DLD1 (cell line): ENCODE results near the gene GRPEL2.

Source experiments
- in situ Hi-C: cut with HindIII; loops from 2 replicates; pipeline ENCODE4 v1.10.0; 2017; ENCODE audit warnings: low sequenced_read_pairs

The GRPEL2 gene

DNA sequence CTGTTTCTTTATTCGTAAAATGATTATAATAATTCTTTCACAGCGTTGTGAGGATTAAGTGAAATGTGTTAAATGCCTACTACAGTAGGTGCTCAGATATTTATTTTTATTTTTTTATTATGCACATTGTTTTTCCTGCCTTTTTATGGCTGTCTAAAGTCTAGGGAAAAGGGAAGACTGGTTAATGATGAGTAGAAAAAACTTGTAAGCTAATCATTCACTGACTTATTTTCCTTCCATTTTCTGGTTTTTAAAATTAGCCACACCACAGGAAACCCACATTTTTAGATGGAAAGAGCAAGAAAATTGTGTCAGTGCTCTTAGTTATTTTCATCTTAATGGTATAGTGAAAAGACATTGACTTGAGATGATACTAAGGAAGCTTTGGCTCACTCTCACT, 8.6 kb downstream of the GRPEL2 start:
- in situ Hi-C loops: loop anchor here (10.0 kb wide), 1 partner anchor 191 kb away; no protein-coding TSS in a partner anchor

DNA sequence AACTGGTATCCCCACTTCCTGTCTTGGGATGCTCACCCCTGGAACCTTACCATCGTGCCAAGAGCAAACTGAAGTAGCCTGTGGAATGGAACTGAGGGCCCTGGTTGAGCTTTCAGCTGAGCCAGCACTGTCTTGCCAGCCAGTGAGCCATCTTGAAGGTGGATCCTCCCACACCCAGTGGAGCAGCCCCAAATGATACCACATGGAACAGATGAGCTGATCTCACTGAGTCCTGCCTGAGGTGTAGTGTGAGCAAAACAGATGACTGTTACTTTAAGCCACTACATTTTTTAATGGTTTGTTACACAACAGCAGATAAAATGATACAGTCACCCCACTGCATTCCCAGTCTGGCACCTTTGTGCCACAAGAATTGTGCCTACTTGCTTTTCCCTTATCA, 10.4 kb downstream of the GRPEL2 start:
- in situ Hi-C loops: loop anchor here (10.0 kb wide), 1 partner anchor 189 kb away; no protein-coding TSS in a partner anchor

DNA sequence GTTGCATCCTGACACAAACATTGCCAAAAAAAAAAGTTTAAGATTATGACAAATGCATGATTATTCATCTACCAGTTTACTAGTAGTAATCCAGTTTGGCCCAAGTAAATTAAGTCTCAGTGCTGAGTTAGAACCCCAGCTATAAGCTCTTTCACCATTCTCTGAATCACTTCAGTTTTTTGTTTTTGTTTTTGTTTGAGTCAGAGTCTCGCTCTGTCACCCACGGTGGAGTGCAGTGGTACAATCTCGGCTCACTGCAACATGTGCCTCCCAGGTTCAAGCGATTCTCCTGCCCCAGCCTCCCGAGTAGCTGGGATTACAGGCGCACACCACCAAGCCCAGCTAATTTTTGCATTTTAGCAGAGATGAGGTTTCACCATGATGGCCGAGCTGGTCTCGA, 11.1 kb downstream of the GRPEL2 start:
- in situ Hi-C loops: loop anchor here (10.0 kb wide), 1 partner anchor 188 kb away; no protein-coding TSS in a partner anchor

DNA sequence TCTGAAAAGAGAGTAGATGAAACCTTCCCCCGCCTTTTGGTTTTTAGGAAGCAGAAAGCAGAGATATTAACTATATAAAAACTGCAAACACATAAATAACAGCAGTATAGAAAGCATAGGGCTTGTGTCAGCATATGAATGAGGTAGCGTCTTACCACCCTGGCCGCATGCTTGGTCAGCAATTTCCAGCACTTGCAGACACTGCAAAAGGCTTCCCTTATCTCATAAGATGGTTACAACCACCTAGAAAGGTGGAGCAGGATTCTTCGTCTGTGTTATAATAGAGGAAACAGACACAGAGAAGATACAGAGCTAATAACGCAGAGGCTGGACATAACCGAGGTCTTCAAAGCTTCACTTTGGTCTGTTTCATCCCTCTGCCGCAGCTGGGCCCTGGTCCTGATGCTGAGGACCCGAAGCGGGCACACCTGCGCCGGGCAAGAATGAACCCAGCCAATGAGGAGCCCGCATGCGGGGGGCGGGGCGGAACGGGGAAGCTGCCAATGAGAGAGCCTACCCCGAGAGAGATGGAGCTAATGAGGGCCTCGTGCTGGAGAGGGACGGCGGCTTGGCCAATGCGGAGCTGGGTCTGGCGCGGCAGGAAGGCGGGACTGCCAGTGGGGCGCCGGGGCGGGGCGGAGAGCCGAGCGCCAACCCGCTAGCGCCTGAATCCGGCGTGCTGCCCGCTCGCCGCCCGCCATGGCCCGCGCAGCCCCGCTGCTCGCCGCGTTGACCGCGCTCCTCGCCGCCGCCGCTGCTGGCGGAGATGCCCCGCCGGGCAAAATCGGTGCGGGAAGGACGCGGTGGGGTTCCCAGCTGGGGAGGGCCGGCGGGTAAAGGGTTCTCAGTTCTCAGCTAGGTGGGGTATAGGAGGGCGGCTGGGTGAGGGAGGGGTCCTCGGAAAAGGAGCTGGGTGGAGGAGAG, 12.3 kb downstream of the GRPEL2 start, which contains the start of gene PCYOX1L:
TSS of gene PCYOX1L (plus strand) at position 677 of the 924 bp plus-strand sequence. CDS start at position 700, 23 bp downstream.
- in situ Hi-C loops: loop anchor here (10.0 kb wide), 1 partner anchor 187 kb away; no protein-coding TSS in a partner anchor

- in situ Hi-C loops: loop anchor here (10.0 kb wide), 1 partner anchor 187 kb away; no protein-coding TSS in a partner anchor
These were observed 13.0 kb downstream of the GRPEL2 start for GRCh38 chr5:149358294-149358651.

GRCh38 chr5:149358868-149359495, 13.7 kb downstream of the GRPEL2 start:
- in situ Hi-C loops: loop anchor here (10.0 kb wide), 1 partner anchor 186 kb away; no protein-coding TSS in a partner anchor

DNA sequence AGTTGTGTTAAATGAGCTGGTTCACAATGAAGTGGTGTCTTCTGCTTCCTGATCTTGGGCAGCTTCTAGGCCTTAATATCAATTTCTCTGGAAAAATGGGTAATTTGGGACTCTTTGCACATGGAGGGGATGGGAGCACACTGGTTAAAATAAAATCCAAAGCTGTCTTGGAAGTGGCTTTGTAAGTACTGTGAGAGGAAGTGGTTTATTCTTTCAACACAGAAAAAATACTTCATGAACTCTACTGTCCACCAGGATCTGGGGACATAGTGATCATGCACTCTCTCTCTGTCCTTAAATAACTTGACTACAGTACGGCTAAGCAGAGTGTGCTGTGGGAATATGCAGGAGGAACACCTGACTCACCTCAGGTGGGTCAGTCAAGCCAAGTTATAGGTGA, 15.0 kb downstream of the GRPEL2 start:
- in situ Hi-C loops: no loop called here

DNA sequence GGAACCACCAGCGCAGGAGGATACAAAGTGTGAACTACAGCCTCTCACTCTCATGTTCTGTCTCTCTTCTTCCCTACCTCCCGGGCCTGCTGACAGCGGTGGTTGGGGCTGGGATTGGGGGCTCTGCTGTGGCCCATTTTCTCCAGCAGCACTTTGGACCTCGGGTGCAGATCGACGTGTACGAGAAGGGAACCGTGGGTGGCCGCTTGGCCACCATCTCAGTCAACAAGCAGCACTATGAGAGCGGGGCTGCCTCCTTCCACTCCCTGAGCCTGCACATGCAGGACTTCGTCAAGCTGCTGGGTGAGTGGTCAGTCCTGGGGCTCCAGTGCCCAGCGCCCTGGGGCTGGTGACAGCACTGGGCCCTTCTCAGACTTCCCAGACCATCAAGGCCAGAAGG, 17.2 kb downstream of the GRPEL2 start:
- in situ Hi-C loops: no loop called here

DNA sequence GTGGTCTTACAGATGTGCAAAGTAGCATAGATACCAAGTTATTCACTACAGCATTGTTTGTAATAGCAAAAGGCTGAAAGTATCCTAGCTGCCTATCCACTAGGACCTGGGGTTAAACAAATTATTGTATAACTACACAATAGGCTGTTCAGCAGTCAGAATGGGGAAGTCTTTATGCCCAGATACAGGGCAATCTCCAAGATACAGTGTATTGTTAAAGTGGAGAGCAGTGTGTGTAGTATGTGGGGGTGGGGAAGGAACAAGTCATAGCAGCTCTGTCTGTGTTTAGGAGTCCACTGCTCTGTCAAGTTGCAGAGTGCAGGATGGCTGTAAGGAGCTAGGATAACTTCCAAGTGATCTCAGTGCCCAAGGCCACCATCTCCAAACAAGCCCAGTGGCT, 18.1 kb downstream of the GRPEL2 start:
- in situ Hi-C loops: no loop called here

DNA sequence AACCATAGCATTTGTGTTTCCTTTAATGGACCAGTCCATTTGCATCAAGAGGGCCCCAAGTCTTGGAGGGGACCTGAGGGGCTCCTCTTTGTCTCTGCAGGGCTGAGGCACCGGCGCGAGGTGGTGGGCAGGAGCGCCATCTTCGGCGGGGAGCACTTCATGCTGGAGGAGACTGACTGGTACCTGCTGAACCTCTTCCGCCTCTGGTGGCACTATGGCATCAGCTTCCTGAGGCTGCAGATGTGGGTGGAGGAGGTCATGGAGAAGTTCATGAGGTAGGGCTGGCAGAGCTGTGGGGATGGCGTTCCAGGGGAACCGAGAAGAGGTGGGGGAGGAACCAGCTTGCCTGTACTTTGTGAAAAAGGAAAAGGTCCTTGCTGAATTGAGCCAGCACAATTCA, 18.6 kb downstream of the GRPEL2 start:
- in situ Hi-C loops: no loop called here

DNA sequence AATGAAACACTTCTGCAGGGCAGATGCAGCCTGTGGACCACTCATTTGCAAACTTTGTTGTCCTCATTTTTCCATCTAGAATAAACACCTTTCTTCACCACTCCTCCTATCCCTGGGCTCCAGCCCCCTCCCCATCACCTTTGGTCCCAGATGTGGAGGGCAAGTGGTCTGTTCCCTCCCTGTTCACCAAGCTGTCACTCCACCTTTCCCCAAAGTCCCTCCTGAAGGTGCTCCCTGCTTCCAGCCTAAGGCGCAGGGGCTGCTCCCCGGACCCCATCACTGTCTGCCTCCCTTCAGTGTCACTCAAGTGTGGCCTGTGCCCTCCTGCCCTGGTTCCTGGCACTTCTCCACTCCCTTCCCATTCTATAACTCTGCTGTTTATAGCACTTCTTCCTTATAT, 19.4 kb downstream of the GRPEL2 start:
- in situ Hi-C loops: no loop called here

DNA sequence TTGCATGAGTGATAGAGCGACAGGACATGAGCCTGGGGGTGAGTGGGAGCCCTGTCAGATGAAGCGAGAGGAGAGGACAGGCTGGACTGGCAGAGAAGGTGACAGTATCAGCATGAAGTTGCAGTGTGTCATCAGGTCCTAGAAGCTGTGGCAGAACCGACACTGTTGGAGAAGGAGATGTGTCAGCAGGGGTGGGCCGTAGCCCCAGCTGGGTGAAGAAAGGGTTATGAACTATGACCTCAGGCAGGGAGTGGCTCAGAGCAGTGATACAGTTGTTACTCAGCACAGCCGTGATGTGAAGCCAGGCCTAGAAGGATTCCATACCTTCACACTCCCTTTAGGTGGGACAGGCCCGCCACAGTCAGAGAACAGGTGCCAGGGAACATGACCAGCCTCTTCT, 20.1 kb downstream of the GRPEL2 start:
- in situ Hi-C loops: no loop called here

DNA sequence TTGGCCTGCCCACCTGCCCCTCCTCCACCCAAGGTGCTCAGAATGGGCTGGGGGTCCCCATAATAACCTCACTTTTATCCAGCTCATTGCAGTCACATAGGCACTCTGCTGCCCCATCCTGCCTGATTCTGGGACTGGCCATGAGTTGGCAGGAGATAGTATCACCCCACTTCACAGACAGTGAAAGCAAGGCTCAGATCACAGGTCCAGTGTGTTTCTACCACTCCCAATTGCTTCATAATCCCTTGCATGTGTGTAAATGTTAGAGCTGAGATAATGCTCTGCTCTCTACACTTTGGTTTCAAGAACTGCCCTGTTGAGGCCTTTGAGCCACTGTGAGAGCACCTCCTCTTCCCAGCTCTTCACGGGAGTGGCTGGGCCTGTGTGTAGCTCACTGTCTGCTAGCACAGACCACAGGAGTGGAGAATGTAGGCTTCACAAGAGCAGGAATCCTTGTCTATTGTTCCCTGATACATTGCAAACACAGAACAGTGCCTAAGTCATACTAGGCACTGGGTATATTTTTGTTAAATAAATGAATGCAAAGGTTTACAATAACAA, 20.9 kb downstream of the GRPEL2 start:
- in situ Hi-C loops: no loop called here

GRCh38 chr5:149367249-149367971, 22.1 kb downstream of the GRPEL2 start:
- in situ Hi-C loops: no loop called here

GRCh38 chr5:149367972-149368645, 22.8 kb downstream of the GRPEL2 start:
- in situ Hi-C loops: no loop called here

- in situ Hi-C loops: no loop called here
These were observed 25.6 kb downstream of the GRPEL2 start for GRCh38 chr5:149370878-149371277.

GRCh38 chr5:149371296-149371962, 26.1 kb downstream of the GRPEL2 start:
- in situ Hi-C loops: no loop called here

- in situ Hi-C loops: no loop called here
These were observed 26.9 kb downstream of the GRPEL2 start for GRCh38 chr5:149372076-149372795.

DNA sequence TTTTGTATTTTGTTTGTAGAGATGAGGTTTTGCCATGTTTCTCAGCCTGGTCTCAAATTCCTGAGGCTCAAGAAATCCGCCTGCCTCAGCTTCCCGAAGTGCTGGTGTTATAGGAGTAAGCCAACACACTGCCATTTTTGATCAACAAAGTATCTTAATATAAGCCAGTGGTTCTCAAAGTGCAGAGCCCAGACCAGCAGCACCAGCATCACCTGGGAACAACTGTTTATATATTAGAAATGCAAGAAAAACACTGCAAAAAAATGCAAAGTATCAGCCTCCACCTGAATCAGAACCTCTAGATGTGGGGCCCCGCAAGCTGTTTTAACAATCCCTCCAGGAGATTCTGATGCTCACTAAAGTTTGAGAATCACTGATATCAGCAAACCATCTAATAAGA, 27.6 kb downstream of the GRPEL2 start:
- in situ Hi-C loops: no loop called here
